NCI-H82 treated with DMSO at 0.1 percent for 48 hours (cell line): ENCODE results near the gene FCN1.

Experiments
- DNase-seq: peaks from one replicate; lab custom pipeline; 2025; ENCODE audit not compliant: unreplicated experiment; lab: John Stamatoyannopoulos, UW

The FCN1 gene

DNA sequence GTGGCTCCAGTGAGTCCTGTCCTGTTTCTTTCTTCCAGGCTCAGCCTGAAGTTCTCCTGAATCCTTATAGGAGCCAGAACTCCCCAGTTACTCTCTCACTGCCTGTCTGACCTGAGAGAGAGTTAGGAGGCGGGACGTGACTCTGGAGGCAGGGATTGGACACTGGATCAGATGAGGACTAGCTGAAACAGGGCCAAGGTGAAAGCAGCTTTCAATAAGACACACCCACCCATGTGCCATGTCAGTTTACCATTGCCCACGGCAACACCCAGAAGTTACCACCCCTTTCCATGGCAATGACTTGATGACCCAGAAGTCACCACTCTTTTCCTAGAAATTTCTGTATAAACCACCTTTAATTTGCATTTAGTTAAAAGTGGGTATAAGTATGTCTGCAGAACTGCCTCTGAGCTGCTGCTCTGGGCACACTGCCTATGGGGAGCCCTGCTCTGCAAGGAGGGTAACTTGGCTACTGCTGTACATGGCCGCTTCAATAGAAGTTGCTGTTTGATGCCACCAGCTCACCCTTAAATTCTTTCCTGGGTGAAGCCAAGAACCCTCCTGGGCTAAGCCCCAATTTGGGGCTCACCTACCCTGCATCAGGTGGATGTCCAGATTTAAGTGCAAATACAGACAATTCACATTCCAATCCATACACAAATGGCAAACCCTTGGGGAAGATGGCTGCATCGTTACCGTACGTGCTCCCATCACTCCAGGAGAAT is 23.4 kb downstream of the FCN1 start:
- no peak for DNase-seq

GRCh38 chr9:134892820-134893420 is 24.8 kb downstream of the FCN1 start:
- DNase-seq, result no peak

- DNase-seq, result no peak
Observed at GRCh38 chr9:134892221-134892620, 25.5 kb downstream of the FCN1 start.

DNA sequence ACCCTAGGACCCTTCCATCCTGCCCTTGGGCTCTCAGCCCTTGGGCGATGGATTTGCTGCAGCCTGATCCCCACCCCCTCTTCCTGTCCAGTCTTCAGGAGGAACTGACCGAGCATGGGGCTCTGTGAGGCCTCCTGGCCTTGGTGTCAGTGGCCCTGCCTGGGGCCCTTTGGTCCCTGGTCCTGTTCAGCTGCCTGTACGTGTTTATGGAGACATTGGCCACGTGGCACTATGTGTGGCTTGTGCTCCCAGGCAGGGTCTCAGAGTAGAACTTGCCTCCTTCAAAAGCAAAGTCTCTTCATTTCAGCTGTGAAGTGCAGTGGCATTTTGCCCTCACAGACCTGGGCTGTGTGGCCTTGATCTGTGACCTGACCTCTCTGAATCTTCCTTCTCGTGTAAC is 26.0 kb downstream of the FCN1 start:
- no peak for DNase-seq

GRCh38 chr9:134891053-134891452 is 26.7 kb downstream of the FCN1 start:
- DNase-seq, result no peak

DNA sequence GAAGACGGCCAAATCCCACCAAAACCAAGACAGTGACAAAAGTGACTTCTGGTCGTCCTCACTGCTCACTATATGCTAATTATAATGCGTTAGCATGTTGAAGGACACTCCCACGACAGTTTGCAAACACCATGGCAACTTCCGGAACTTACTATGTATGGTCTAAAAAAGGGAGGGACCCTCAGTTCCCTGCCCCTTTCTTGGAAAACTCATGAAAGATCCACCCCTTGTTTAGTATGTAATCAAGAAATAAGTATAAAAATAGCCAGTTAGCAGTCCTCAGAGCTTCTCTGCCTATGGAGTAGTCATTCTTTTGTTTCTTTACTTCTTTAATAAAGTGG is 27.6 kb downstream of the FCN1 start:
- no peak for DNase-seq

GRCh38 chr9:134889386-134890154 is 28.1 kb downstream of the FCN1 start:
- no peak for DNase-seq

- no peak for DNase-seq
Observed at GRCh38 chr9:134888603-134889190, 29.0 kb downstream of the FCN1 start.

GRCh38 chr9:134887686-134888602 is 29.8 kb downstream of the FCN1 start:
- no peak for DNase-seq

GRCh38 chr9:134887219-134887618 is 30.5 kb downstream of the FCN1 start:
- DNase-seq, result no peak

GRCh38 chr9:134886413-134886913 is 31.2 kb downstream of the FCN1 start:
- no peak for DNase-seq

DNA sequence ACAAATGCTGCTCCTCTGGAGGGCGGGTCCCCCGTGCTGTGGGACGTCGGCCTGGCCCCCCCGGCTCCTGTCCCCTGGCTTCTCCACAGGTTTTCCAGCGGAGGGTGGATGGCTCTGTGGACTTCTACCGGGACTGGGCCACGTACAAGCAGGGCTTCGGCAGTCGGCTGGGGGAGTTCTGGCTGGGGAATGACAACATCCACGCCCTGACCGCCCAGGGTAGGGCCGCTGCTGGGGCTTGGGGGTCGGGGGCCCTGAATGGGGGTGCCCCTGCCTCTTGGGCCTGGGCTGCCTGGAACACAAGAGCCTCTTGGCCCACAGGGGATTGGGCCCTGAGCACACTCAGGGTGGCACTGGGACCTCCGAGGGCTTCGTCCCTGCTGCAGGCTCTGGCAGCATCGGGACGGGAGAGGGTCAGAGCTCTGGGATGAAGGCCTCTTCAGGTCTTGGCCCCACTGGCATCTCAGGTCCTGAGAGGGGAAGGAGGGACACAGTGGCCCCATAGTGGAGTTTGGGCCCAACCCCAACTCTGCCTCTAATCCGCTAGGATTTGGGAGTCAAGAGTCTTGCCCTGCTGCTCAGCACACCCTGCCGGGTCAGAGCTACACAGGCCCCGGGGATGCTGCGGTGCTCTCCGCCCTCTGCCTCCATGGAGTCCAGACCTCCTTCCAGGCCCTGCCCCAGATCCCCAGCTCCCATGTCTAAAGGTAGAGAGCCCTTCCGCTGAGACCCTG is 31.9 kb downstream of the FCN1 start:
- no peak for DNase-seq

- DNase-seq, result no peak
Observed at GRCh38 chr9:134885001-134885678, 32.6 kb downstream of the FCN1 start.

DNA sequence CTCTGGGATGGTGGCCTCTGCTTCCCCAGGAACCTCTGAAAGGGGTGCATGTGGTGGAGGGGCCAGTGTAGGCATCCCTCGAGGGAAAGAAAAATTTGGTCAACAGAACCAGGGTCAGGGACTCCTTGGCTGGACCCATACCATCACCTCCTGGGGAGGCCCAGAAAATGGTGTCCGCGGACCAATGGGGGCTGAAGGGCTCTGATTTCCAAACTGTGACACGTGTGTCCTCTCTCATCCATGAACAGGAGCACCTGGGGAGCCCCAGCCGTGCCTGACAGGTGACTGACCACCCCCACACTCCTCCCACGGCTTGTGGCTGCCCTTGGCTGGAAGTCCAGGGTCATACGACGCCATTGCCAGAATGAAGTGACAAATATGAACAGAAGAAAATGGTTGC is 33.2 kb downstream of the FCN1 start:
- no peak for DNase-seq

DNA sequence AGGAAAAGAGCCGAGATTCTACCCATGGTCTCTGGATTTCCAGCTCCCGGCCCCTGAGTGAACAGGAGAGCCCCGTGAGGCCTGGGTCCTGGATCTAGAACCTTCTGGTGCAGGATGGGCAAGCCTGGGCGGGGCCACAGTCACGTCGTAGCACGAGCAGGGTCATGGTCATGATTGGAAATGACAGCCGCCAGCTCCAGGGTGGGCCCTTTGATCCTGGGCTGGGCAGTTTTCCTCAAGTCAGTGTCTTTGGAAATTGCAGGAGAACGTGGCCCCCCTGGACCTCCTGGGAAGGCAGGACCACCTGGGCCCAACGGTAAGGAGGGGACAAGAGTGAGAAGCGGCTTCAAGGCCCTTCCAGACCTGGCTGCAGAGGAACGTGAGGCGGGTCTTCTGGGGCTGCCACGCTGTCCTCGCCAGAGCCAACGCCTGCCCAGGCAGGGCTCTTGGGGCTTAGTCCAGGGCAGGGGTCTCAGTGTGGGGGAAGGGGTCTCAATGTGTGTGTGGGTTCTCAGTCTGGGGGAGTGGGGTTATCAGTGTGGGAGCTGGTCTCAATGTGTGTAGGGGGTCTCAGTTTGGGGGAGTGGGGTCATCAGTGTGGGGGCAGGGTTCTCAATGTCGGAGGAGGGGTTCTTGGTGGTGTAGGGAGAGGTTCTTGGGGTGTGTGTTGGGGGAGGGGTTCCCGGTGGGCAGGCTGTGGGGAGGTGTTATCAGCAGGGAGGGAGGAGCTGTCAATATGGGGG is 34.5 kb downstream of the FCN1 start:
- no peak for DNase-seq

- no peak for DNase-seq
Observed at GRCh38 chr9:134882204-134882785, 35.4 kb downstream of the FCN1 start.

- no peak for DNase-seq
Observed at GRCh38 chr9:134881313-134881670, 36.4 kb downstream of the FCN1 start.

- no peak for DNase-seq
Observed at GRCh38 chr9:134880484-134881312, 37.0 kb downstream of the FCN1 start, which contains the start of gene FCN2. Gene FCN2 (plus strand): TSS chr9:134880810. CDS start chr9:134880822, 12 bp downstream.
